ENCODE data around the gene NXF2. TPM values are rescaled to one million over a fixed set of nuclear protein-coding genes. Genes with fewer than 3 reads are reported as not detected.

Gene NXF2, protein sequence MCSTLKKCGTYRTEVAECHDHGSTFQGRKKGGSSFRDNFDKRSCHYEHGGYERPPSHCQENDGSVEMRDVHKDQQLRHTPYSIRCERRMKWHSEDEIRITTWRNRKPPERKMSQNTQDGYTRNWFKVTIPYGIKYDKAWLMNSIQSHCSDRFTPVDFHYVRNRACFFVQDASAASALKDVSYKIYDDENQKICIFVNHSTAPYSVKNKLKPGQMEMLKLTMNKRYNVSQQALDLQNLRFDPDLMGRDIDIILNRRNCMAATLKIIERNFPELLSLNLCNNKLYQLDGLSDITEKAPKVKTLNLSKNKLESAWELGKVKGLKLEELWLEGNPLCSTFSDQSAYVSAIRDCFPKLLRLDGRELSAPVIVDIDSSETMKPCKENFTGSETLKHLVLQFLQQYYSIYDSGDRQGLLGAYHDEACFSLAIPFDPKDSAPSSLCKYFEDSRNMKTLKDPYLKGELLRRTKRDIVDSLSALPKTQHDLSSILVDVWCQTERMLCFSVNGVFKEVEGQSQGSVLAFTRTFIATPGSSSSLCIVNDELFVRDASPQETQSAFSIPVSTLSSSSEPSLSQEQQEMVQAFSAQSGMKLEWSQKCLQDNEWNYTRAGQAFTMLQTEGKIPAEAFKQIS
- total RNA-seq (2022; extraction: Qiagen RNA extraction; ENCODE audit: low read depth), result not detected in 5 replicates

DNA sequence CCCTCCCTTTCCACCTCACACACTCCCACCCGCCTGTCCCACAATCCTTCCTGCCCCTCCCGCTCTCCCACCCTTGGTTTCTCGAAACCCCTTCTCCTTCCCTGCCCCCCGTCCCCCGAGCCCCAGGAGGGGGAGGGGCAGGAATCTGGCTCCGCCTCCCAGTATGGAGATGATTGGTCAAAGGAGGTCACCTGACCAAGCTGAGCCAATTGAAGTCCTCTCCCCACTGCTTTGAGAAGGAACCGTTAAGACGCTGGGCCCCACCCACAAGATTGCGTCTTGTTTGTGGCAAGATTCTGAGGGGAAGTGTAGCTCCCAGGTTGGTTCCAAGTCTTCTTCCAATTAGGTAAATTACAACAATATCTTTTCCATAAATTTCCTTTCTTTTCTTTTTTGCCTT, at the start of gene NXF2:
NXF2 (plus strand) TSS at position 275 of the 400 bp plus-strand sequence. CDS start 59,912 bp downstream, outside the sequence.

GRCh38 chrX:102214986-102215385, 32.0 kb upstream of the NXF2 start, which contains the start of gene TCP11X1:
TSS of gene TCP11X1 (plus strand) at chrX:102215301.

Other genes with a start within 250 kb of the NXF2 start
- gene TCEAL2, start 121.5 kb upstream of the NXF2 start, total RNA-seq (2022; extraction: Qiagen RNA extraction; ENCODE audit: low read depth), result not detected in 5 replicates
- gene TCEAL6, start 104.7 kb upstream of the NXF2 start, total RNA-seq (2022; extraction: Qiagen RNA extraction; ENCODE audit: low read depth), result not detected in 5 replicates
- not detected in 5 replicates for gene BEX5, start 91.2 kb upstream of the NXF2 start, total RNA-seq (2022; extraction: Qiagen RNA extraction; ENCODE audit: low read depth)
- gene TCP11X1, start 31.9 kb upstream of the NXF2 start, total RNA-seq (2022; extraction: Qiagen RNA extraction; ENCODE audit: low read depth), result not detected in 5 replicates
- not detected in 5 replicates for gene NXF2B, start 192.8 kb downstream of the NXF2 start, total RNA-seq (2022; extraction: Qiagen RNA extraction; ENCODE audit: low read depth)
- not detected in 5 replicates for gene TCP11X2, start 224.6 kb downstream of the NXF2 start, total RNA-seq (2022; extraction: Qiagen RNA extraction; ENCODE audit: low read depth)

All from A549 treated with ZK216348 at 1 μM for 4 hours (cell line).